GM19455 (cell line): ENCODE measurements around the gene ASCC3.

Experiments
- ATAC-seq: cut with Tn5 transposase; IDR thresholded peaks from one replicate; pipeline ENCODE4 v1.9.1; 2021; ENCODE audit not compliant: unreplicated experiment

Gene ASCC3

GRCh38 chr6:100612094-100612493, 269.0 kb downstream of the ASCC3 start:
- no peak for ATAC-seq

DNA sequence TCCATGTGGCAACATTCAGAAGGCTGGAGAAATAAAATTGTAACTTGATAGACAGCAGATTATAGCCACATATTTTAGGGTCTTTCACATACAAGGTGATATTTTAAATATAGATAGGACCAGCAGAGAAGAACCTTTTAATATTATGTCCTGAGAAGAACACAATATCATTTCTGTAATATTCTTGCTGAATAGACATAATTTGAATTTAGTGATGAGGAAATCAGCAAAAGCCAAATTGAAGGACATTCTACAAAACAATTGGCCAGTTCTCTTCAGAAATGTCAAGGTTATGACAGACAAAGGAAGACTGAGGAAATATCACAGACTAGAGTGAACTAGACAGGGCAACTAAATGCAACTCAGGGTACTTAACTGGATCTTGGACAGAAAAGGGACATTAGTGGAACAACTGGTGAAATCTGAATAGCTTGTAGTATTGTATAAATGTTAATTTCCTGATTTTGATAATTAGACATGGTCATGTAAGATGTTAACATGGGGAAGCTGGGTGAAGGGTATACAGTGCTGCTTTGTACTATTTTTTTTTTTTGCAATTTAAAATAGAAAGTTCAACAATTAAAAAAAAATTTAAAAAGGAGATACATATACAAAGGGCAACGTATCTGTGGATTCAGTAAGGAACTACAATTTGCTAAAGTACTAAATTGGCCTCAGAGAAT, 281.9 kb downstream of the ASCC3 start:
- ATAC-seq: no peak

DNA sequence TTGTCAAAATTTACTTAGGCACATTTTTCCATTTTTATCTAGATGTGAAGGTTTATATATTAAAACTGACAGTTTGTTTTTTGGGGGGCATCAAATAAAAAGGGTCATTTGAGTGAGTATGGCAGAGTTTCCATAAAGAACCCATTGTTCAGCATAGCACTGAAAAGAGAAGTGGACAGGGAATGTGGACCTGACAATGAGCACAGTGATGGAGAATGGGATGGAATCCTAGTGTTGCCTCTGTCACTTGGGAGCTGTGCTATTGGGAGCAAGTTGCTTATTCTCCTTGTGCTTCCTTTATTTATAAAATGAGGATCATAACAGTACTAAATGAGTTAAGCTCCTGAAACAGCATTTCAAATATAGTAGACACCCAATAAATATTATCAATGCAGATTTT, 285.7 kb downstream of the ASCC3 start:
- ATAC-seq: no peak

DNA sequence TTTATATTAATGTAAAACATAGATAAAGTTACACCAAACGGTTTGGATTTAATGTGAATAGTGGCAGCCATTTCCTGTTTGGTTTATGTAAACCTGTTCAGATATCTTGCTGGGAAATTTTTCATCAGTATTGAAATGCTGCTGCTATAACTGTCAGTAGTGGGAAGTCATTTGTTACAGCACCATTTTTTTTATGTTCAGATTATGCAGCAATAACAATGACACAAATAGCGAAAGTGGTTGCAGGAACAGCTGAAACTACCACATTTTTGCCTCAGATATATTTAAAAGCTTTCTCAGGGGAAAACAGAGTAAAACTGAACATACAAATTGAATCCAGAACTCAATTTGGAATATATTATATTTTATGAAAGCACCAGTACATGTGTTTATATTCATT, 287.6 kb downstream of the ASCC3 start:
- ATAC-seq: no peak

- ATAC-seq: no peak
Measured at GRCh38 chr6:100592929-100593328, 288.2 kb downstream of the ASCC3 start.

DNA sequence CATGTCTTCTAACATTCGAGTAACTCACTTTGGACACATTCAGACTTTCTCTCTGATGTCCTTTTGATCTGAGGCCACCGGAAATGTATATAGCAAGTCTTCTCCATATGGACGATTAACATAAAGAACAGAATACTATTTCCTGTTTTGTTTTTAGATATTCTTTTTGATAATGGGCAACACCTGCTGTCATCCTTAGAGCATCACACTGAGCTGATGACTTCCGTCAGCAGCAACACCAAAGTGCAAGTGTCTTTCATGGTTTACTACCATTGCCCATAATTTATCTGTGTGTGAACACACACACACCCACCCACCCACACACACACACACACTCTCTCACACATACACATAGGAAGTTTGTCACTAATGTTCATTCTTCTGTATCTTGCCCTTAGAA, 303.7 kb downstream of the ASCC3 start:
- ATAC-seq: no peak

DNA sequence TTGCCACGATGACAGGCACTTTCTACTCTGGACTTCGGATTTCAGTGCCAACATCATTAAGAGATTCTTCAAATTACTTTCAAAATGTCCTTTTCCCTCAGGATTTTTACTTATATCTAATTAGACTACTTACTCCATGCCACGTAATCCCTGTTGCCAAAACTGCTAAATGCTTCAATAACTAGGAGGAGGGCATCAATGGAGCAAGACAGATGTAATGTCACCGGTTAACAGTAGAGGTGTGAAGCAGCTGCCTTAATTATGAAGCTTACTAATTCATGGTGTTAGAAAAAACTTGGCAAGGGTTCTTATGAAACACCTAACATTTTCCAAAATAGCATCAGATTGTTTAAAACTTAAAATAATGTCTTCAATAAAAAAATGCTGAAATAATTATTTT, 305.2 kb downstream of the ASCC3 start:
- ATAC-seq: no peak

DNA sequence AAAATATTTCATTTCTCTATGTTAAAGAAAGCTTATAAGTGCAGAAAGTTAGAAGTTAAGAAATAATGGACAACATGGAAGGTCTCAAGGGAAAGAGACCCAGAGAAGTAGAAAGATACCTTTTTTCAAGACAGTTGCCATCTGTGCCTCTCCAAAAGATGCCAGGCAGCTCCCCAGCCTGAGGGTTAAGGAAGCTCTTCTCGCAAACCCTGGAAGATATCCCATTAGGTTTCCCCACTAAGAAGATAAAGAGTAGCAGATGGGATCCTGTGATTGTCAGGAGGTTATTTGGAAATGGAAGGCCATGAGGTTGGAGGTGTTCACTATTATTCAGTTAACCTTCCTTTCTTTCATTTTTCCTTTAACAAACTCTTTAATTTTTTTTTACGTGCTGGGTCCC, 306.3 kb downstream of the ASCC3 start:
- no peak for ATAC-seq

- no peak for ATAC-seq
Measured at GRCh38 chr6:100573166-100573565, 308.0 kb downstream of the ASCC3 start.

GRCh38 chr6:100568255-100568654, 312.9 kb downstream of the ASCC3 start:
- no peak for ATAC-seq

GRCh38 chr6:100566563-100566962, 314.6 kb downstream of the ASCC3 start:
- no peak for ATAC-seq

- ATAC-seq: no peak
Measured at GRCh38 chr6:100565439-100566104, 315.6 kb downstream of the ASCC3 start.

- ATAC-seq: no peak
Measured at GRCh38 chr6:100559859-100560258, 321.3 kb downstream of the ASCC3 start.

DNA sequence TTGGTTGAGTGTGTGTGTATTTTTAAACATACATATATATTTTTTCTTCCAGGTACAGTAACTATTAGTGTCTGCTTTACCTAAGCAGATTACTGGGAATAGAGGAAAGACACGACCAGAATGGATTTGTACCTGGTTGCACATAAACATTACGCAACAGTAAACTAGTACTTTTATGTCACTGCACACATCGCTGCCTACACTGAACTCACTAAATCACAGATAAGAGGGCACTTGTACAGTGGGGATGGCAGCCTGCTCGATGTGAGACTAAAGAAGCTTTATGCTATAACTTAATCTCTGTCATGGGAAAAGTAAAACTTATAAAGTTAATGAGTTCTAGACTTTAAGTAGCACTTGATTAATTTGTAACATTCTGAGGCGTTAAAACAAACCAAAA, 326.9 kb downstream of the ASCC3 start:
- no peak for ATAC-seq

DNA sequence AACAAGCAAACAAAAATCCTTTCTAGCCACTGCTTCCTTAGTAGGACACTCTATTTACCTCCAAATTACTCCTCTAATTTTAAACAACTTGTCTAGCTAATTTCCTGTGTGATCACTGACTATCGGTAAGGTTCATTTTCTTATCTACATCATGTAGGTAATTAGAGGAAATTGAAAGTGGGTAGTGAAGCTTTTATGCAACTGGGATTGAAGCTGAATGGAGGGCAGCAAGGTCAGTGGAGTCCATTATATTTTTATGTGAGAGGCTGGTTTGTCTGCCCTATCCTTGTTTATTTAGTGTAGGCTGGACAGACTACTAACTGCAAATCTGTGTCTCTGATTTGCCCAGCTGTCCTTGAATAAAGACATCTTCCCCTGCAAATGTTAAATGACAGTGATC, 327.9 kb downstream of the ASCC3 start:
- ATAC-seq: no peak

- ATAC-seq: no peak
Measured at GRCh38 chr6:100549406-100550167, 331.5 kb downstream of the ASCC3 start.

GRCh38 chr6:100538086-100538485, 343.0 kb downstream of the ASCC3 start:
- no peak for ATAC-seq

GRCh38 chr6:100518588-100518987, 362.5 kb downstream of the ASCC3 start:
- ATAC-seq: no peak

GRCh38 chr6:100517633-100518032, 363.5 kb downstream of the ASCC3 start:
- ATAC-seq: no peak

DNA sequence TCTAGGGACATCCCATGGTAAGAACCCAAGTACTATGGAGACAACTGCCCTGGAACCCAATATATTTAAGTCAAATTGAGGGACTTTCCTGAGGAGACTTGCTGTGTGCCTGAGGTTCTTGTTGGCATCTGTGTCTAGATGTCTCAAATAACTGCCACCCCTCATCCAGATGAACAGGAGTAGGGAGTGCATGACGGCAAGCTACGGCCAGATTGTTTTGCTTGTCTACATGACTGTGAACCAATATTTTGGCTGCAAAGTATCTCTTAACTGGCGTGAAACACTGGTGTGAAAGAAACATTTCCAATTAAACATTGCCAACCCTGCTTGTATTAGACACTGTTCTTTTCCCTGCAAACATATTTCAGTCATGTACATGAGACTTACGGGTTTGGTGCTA, 364.0 kb downstream of the ASCC3 start:
- ATAC-seq: no peak

DNA sequence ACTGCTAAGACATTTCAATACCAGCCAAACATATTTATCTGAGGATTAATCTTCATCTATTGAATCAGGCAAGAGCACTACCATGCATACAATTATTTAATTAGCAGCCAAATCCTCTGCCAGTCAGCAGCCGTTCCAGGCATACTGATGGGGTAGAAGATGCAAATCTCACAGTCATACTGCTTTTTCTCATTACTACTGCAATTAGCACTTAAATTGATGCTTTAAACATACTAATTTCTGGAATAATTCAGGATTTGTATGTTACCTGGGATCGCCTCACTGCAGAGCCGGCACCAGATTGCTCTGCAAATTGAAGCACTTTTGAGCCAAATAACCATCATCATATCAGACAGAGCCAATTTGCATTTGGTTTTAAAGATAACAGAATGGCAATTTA, 366.5 kb downstream of the ASCC3 start:
- no peak for ATAC-seq

- no peak for ATAC-seq
Measured at GRCh38 chr6:100512203-100512862, 368.8 kb downstream of the ASCC3 start.
